PFSK-1 (cell line): ENCODE measurements around the gene RTN4RL1. TPM values are rescaled to one million over a fixed set of nuclear protein-coding genes. Genes with fewer than 3 reads are reported as not detected.

Experiments
- FOXP2 ChIP-seq: optimal IDR thresholded peaks from 2 replicates; pipeline ENCODE3; 2011; ENCODE audit warnings: borderline replicate concordance, control low read depth, inconsistent platforms; ENCODE audit not compliant: insufficient read depth; ENCODE audit errors: extremely low read length, extremely low read depth
- POLR2AphosphoS5 ChIP-seq: IDR thresholded peaks from 2 replicates; pipeline ENCODE4 v1.6.1; 2012; ENCODE audit warnings: low read depth, mild to moderate bottlenecking, control low read depth, low read length, moderate library complexity
- REST ChIP-seq, 2 experiments: IDR thresholded peaks; 2 replicates each; pipeline versions ENCODE4 v1.6.1 to v1.8.0; 2011 to 2012; ENCODE audit warnings: low read depth in 2 of 2, low read length in 2 of 2, control low read depth in 1 of 2, inconsistent platforms in 1 of 2, mild to moderate bottlenecking in 1 of 2, moderate library complexity in 1 of 2; ENCODE audit not compliant: insufficient read depth in 1 of 2
- SIN3A ChIP-seq: IDR thresholded peaks from 2 replicates; pipeline ENCODE4 v1.6.1; 2012; ENCODE audit warnings: mild to moderate bottlenecking, low read length, moderate library complexity, borderline replicate concordance; ENCODE audit not compliant: insufficient read depth
- TAF1 ChIP-seq: IDR thresholded peaks from 2 replicates; pipeline ENCODE4 v1.6.1; 2012; ENCODE audit warnings: low read length, control low read depth, borderline replicate concordance; ENCODE audit not compliant: insufficient read depth
- polyA plus RNA-seq: library from polyadenylated mRNA; unstranded; fragments of >200 nt; gene quantifications from one replicate; pipeline ENCODE4 v1.2.1, GENCODE V29; 2012; ENCODE audit warnings: low read depth, missing spikeins; ENCODE audit not compliant: insufficient read length

RTN4RL1 gene, protein sequence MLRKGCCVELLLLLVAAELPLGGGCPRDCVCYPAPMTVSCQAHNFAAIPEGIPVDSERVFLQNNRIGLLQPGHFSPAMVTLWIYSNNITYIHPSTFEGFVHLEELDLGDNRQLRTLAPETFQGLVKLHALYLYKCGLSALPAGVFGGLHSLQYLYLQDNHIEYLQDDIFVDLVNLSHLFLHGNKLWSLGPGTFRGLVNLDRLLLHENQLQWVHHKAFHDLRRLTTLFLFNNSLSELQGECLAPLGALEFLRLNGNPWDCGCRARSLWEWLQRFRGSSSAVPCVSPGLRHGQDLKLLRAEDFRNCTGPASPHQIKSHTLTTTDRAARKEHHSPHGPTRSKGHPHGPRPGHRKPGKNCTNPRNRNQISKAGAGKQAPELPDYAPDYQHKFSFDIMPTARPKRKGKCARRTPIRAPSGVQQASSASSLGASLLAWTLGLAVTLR
- polyA plus RNA-seq = 0.28 TPM

DNA sequence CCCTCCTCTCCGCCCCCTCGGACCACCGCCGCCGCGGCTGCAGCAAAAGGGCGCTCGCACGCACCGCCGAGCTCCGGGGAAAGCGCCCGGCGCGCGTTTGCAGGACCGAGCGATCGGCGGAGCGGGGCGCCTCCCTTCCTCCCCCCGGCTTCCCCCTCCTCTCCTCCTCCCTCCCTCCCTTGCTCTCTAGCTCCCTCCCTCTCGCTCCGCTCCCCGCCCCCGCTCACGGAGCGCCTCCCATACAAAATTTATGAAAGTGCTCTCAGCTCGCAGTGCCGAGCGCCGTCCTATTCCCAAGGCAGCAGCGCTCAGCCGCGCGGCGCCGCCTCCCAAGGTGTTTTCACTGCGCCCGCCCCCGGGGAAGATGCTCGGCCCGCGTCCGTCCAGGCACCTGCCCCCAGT lies at the start of gene RTN4RL1:
RTN4RL1 (minus strand) TSS at position 115 of the 402 bp plus-strand sequence. CDS start 469 bp downstream, outside the sequence.
- TF ChIP-seq SIN3A (no peak), POLR2AphosphoS5 (no peak), FOXP2 (no peak), REST (IDR thresholded peaks at IDR 0.05; ENCODE audit: insufficient read depth in 1 of 2, low read depth in 2 of 2, low read length in 2 of 2) (no peak), TAF1 (no peak)

GRCh38 chr17:2074919-2075318 lies 49.8 kb upstream of the RTN4RL1 start:
- TF ChIP-seq POLR2AphosphoS5 (0 out of 2 replicates have a peak, but pooled peaks have one; percentile 3), REST (IDR thresholded peaks at IDR 0.05; ENCODE audit: insufficient read depth in 1 of 2, low read depth in 2 of 2, low read length in 2 of 2) (no peak)

DNA sequence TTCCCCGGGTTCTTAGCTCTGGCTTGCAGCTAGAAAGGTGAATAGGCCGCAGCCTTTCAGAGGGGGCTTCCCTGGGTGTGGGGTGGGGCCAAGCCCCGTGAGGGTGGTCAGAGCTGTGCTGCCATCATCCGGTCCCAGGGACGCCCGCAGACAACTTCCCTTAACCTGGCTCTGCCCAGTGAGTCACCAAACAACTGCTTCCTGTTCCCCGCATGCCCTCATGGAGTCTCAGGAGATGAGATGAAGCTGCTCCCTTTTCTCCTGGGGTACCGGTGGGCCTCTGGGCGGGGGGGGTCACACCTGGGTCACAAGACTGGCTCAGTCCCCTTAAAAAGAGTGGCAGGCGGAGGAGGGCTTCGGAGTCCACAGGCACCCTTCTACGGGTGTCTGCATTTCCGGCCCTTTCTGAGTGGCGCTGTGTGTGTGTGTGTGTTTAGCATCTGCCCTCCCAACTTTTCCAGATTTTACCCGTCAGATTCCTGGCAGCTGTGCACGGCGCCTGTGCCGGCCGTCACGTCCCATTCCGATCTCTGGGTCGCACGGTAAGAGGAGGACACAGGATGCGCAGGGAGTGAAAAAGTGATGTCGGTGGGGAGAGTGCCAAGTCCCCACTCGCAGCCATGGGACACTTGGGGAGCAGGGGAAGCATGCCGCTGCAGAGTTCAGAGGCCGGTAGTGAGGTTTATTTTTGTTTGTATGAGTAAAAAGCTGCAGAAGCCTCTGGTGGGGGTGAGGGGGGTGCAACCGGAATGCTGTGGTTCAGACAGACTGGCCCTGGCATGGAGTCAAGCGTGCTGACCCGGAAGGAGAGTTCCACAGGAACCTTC lies 46.5 kb upstream of the RTN4RL1 start:
- TF ChIP-seq FOXP2 (peak; percentile 54), POLR2AphosphoS5 (peak; percentile 50; the same call in 1 of the 2 replicates), REST (IDR thresholded peaks at IDR 0.05; ENCODE audit: insufficient read depth in 1 of 2, low read depth in 2 of 2, low read length in 2 of 2) (0 out of 4 replicates have a peak, but pooled peaks of 1 of the 2 experiments have one; percentile 53), SIN3A (no peak), TAF1 (peak; percentile 25; the same call in 1 of the 2 replicates)

- TF ChIP-seq FOXP2 (no peak), TAF1 (no peak), POLR2AphosphoS5 (no peak), SIN3A (no peak), REST (IDR thresholded peaks at IDR 0.05; ENCODE audit: insufficient read depth in 1 of 2, low read depth in 2 of 2, low read length in 2 of 2) (no peak)
Observed at GRCh38 chr17:2071024-2071385, 45.9 kb upstream of the RTN4RL1 start.
